Measurements from ENCODE around the gene FARS2.

The FARS2 gene

GRCh38 chr6:5287205-5287965 is 26.1 kb downstream of the FARS2 start:
- DNase-seq, result no peak

GRCh38 chr6:5287966-5288297 is 26.6 kb downstream of the FARS2 start:
- DNase-seq, result no peak

GRCh38 chr6:5290097-5290496 is 28.8 kb downstream of the FARS2 start:
- no peak for DNase-seq

GRCh38 chr6:5290500-5290899 is 29.2 kb downstream of the FARS2 start:
- no peak for DNase-seq

GRCh38 chr6:5292154-5292553 is 30.8 kb downstream of the FARS2 start:
- DNase-seq, result no peak

GRCh38 chr6:5293692-5294091 is 32.4 kb downstream of the FARS2 start:
- no peak for DNase-seq

- no peak for DNase-seq
These were observed 33.3 kb downstream of the FARS2 start for GRCh38 chr6:5294392-5295211.

GRCh38 chr6:5295623-5296022 is 34.3 kb downstream of the FARS2 start:
- DNase-seq, result no peak

- no peak for DNase-seq
These were observed 39.0 kb downstream of the FARS2 start for GRCh38 chr6:5300206-5300764.

- DNase-seq, result no peak
These were observed 41.1 kb downstream of the FARS2 start for GRCh38 chr6:5302220-5302946.

- peak; percentile 62 for DNase-seq
These were observed 41.8 kb downstream of the FARS2 start for GRCh38 chr6:5302995-5303622.

GRCh38 chr6:5303682-5304081 is 42.4 kb downstream of the FARS2 start:
- DNase-seq, result no peak

GRCh38 chr6:5305968-5306626 is 44.8 kb downstream of the FARS2 start:
- no peak for DNase-seq

GRCh38 chr6:5307058-5307457 is 45.7 kb downstream of the FARS2 start:
- no peak for DNase-seq

- DNase-seq, result no peak
These were observed 46.8 kb downstream of the FARS2 start for GRCh38 chr6:5308066-5308465.

GRCh38 chr6:5314191-5314865 is 53.0 kb downstream of the FARS2 start:
- no peak for DNase-seq

- no peak for DNase-seq
These were observed 54.6 kb downstream of the FARS2 start for GRCh38 chr6:5315881-5316280.

- DNase-seq, result no peak
These were observed 55.6 kb downstream of the FARS2 start for GRCh38 chr6:5316951-5317350.

GRCh38 chr6:5318617-5319272 is 57.4 kb downstream of the FARS2 start:
- no peak for DNase-seq

GRCh38 chr6:5323979-5324378 is 62.7 kb downstream of the FARS2 start:
- DNase-seq, result no peak

- DNase-seq, result no peak
These were observed 63.9 kb downstream of the FARS2 start for GRCh38 chr6:5325173-5325572.

Data from CD4-positive, alpha-beta T cell treated with Interleukin-4 for 4 hours (primary cell).